Gastroesophageal sphincter (tissue), 3 donors: Measurements from ENCODE around the gene RBM48.

Experiments used
- POLR2A ChIP-seq, 2 donors: fragments of 450-650 bp; IDR thresholded peaks; one replicate each; pipeline ENCODE4 v1.6.1; 2017; ENCODE audit warnings: antibody characterized with exemption in 2 of 2, mild to moderate bottlenecking in 2 of 2, moderate library complexity in 1 of 2
- TF ChIP-seq, protein P1 (sequence below), 4 experiments: fragments of 200-600 bp in 2 of 4; fragments of 450-650 bp in 2 of 4; sonication (generic) in 1 of 4; IDR thresholded peaks; one replicate each; pipeline ENCODE4 v1.5.1; 2017 to 2019; ENCODE audit warnings: antibody characterized with exemption in 4 of 4, mild to moderate bottlenecking in 2 of 4, moderate library complexity in 2 of 4

GRCh38 chr7:92508946-92509345, 19.6 kb upstream of the RBM48 start:
- TF ChIP-seq, protein P1, sequence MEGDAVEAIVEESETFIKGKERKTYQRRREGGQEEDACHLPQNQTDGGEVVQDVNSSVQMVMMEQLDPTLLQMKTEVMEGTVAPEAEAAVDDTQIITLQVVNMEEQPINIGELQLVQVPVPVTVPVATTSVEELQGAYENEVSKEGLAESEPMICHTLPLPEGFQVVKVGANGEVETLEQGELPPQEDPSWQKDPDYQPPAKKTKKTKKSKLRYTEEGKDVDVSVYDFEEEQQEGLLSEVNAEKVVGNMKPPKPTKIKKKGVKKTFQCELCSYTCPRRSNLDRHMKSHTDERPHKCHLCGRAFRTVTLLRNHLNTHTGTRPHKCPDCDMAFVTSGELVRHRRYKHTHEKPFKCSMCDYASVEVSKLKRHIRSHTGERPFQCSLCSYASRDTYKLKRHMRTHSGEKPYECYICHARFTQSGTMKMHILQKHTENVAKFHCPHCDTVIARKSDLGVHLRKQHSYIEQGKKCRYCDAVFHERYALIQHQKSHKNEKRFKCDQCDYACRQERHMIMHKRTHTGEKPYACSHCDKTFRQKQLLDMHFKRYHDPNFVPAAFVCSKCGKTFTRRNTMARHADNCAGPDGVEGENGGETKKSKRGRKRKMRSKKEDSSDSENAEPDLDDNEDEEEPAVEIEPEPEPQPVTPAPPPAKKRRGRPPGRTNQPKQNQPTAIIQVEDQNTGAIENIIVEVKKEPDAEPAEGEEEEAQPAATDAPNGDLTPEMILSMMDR (IDR thresholded peaks at IDR 0.05): no peak
- TF ChIP-seq POLR2A (IDR thresholded peaks at IDR 0.05): no peak
